GM19467 (cell line): ENCODE measurements around the gene SCAMP2.

Experiments used
- ATAC-seq: cut with Tn5 transposase; IDR thresholded peaks from one replicate; pipeline ENCODE4 v1.9.1; 2021; ENCODE audit warnings: mild to moderate bottlenecking, moderate library complexity; ENCODE audit not compliant: unreplicated experiment

SCAMP2 gene

DNA sequence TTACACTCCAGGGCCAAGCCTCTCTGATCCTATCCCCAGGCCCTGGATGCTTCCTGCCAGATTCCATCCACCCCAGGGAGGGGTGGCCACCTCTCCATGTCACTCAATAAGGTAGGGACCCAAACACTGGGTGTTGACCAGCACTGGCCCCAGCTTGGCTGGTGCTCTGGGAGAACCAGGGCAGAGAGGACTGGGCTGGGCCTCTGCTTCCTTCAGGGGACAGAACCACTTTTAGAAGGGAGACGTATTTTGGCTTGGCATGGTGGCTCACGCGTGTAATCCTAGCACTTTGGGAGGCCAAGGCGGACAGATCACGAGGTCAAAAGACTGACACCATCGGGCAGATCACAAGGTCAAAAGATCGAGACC is 51.4 kb downstream of the SCAMP2 start:
- ATAC-seq: no peak

DNA sequence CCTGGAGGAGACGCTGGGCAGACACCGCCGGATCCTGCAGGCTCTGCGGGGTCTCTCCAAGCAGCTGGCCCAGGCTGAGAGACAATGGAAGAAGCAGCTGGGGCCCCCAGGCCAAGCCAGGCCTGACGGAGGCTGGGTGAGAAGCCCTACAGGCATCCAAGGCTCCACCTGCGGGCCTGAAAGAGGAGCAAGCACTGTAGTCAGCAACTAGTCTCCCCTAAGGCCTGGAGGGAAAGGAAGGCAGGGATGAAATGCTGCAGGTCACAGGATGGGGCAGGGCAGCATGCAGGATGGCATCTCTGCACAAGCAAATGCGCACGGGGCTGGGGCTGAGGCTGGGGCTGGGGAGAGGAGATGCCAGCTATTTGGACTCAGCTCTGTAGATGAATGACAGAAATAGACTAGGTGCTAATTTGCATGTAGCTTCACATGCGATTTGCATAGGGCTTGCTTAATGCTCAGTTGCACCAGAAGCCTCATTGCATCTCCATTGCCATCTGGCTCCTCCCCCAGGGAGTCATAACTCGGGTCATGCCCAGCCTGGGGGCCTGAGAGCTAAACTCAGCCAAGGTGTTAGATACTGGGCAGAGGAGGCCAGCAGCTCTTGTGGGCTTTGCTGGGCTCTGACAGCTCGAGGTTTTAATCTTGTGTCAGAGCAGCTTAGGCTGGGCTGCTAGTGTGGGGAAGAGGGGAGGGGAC is 51.9 kb downstream of the SCAMP2 start:
- peak; percentile 58 for ATAC-seq

DNA sequence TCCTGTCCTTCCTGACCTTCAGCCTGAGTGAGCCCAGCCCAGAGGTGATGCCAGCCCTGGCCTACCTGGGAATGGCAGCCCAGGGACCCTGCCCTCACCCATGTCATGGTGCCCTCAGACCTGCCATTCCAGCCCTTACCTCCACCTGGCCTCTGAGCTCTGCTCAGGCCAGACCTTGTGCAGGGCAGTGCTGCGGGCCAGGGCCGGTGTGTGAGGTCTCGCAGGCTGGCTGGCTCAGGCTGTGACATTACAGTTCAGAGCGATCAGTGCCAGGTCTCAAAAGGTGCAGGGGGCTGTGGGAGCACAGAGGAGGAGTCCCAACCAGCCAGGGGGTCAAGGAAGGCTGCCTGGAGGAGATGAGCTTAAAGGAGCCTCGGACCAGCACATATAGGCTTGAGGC is 53.1 kb downstream of the SCAMP2 start:
- no peak for ATAC-seq

DNA sequence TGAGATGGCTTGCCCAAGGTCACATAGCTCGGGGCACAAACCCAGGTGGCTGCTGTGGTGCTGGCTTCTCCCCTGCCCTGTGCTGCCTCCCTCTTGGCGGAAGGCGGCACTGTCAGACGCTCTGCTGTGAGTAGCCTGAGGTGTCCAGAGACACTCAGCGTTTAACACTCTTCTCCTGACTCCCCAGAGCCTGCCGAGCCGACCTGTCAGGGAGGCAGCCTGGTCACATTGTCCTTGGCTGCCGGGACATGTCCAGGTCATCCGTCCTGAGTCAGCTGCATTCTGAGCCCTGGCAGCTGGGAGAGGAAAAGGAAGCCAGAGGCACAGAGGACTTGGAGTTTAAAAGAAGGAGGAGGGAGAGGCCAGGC is 55.8 kb downstream of the SCAMP2 start:
- ATAC-seq: no peak

DNA sequence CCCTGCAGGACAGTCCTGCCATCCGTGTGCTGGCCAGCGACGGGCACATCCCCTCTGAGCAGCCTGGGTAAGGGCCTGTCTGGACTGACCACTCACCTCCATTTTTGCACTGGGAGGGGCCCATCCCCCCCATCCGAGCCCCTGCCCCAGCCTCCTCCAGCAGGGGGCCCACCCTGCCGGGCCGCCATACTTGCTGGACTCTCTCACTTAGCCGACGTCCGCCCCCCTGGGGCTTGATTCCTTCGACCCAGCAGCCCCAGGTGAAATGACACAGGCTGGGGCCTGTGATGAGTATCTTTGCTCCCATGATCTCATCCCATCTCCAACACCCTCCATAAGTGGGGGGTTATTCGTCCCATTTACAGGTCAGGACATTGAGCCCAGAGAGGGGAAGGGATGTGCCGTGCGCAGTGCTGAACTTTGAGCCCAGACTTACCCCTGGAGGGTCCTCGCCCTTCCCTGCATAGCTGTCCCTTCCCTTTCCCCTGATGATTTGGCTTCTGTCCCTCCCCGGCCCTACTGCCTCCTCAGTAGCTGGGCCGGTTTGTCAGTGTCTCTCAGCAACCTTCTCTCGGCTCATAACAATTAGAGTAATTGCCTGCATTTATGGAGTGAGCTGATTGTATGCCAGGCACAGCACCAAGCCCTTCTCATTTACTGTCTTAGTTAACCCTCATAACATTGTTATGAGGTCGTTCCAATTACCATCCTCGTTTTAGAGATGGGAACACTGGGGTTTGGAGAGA is 56.4 kb downstream of the SCAMP2 start:
- ATAC-seq: no peak

DNA sequence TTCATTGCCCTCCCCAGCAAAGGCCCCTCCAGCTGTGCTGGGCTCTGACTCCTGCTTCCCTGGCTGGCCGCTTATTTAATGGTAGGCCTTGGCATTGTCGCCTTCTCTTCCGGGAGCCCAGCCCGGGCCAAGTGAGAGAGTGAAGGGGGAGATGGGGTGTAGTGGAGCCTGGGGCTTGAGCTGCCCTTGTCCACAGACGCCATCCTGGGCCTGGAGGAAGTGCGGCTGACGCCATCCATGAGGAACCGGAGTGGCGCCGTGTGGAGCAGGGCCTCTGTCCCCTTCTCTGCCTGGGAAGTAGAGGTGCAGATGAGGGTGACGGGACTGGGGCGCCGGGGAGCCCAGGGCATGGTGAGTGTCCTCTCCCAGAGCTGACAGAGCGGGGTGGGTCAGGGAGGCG is 57.2 kb downstream of the SCAMP2 start:
- no peak for ATAC-seq

DNA sequence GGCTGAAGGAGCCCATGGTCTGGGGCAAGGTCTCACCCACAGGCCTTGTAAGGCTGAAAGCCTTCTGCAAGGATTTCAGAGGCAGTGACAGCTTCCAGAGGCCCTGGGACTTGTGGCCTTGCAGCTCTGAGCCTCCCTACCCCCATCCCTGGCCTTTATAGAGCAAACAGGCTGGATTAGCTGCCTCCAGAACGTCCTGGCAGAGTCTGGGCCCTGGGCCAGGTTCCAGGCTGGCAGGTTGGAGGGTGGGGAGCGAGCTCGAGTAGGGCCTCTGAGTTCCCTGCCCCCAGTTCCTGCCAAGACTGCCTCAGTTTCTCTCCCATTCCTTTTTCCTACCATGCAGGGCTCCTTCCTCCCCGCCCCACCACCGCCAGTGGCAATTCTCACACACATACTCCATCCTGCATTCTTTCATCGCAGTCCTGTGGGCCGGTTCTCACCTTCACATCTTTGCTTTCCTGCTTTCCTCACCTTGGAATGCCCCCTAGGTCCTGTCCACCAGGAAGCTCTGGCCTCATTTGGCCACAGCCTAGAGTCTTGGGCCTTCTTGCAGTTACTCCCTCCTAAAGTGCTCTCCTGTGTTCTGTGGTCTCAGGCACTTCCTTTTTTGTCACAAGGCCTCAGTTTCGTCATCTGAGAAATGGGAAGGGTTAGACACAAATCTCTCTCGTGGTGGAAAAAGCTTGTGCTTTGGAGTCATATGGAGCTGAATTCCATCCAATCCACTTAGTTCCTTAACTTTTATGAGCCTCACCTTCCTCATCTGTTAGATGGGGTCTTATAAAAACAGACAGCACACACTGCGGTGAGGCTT is 57.8 kb downstream of the SCAMP2 start:
- no peak for ATAC-seq

DNA sequence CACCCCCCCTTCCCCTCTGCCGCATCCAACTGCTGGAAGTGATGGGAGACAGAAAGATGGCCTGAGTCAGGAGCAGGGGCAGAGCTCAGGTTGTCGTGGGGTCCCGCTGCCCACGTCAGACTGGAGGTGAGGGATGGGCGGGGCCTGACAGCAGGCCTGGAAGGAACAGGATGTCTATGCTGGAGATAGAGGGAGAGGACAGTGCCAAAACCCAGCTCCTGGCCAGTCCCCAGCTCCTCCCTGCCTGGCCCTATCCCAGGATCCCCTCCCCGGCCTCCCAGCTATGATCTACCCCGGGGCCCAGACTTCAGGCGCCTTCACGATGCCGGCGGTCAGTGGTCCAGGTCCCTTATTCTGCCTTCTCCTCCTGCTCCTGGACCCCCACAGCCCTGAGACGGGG is 60.6 kb downstream of the SCAMP2 start, which contains the start of gene LMAN1L:
TSS of gene LMAN1L (plus strand) at position 303 of the 400 bp plus-strand sequence. CDS start at position 323, 20 bp downstream.
- ATAC-seq: no peak

DNA sequence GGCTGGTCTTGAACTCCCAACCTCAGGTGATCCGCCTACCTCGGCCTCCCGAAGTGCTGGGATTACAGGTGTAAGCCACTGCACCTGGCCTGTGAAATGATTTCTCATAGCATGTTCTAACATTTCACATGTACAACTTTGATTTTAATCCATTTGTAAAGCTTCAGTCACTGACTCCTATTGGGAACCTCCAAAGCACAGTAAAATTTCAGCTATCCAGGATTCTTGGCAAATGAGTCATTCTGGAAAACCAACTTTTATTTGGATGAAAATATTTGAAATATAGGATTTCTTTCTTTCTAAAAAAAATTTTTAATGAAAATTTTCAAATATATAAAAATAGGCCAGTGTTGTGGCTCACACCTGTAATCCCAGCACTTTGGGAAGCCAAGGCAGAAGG is 63.2 kb downstream of the SCAMP2 start:
- ATAC-seq: no peak

DNA sequence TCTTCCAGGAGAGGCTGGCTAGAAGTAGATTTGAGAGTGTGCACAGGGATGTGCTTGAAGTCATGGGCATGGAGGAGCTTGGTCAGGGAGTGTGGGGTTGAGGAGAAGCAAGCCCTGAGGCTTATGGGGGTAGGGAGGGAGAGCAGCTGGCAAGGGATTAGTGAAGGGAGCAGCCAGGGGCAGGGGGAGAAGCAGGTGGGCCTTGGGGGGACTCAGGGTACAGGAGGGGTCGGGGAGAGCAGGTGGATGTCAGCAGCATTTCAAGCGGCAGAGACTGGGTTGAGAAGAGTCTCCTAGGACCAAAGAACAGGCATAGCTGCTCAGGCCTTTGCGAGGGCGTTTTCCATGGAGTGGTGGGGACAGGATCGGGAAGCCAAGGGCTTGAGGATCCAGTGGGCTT is 63.9 kb downstream of the SCAMP2 start:
- no peak for ATAC-seq

DNA sequence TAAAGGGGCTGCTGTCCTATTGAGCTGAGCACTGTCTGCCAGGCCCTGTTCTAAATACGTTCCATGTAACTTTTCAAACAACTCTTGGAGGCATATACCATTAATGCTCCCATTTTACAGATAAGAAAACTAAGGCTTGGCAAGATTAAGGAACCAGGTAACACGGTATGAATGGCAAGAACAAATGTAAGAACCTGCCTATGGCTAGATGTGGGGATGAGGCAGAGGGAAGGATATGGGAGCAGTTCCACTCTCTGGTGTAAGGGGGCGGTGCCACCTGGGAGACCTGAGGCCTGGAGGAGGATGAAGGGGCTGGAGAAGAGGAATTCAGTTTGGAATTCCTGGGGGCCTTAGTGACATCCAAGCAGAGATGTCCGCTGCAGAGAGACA is 64.3 kb downstream of the SCAMP2 start:
- no peak for ATAC-seq

DNA sequence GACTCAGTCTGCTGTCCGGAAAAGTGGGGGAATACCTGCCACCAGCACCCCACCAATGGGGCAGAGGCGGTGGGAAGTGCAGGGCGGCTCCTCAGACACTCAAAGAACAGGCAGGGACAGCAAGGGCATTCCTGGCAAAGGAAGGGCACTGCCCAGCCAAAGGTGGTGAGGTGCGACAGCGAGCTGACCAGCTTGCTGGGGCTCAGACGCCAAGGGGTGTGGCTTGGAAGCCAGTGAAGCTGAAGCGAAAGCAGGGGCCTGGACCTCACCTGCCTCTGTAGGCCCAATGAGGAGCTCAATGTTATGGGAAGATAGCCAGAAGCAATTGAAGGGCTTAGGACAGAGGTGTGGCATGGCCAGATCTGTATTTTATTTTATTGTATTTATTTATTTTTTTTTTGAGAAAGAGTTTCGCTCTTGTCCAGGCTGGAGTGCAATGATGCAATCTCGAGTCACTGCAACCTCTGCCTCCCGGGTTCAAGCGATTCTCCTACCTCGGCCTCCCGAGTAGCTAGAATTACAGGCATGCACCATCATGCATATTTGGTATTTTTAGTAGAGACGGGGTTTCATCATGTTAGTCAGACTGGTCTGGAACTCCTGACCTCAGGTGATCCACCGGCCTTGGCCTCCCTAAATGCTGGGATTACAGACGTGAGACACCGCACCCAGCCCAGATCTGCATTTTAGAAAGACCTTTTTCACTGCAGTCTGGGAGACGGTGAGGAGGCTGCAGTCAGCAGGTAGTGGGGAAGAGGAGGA is 64.9 kb downstream of the SCAMP2 start:
- no peak for ATAC-seq

DNA sequence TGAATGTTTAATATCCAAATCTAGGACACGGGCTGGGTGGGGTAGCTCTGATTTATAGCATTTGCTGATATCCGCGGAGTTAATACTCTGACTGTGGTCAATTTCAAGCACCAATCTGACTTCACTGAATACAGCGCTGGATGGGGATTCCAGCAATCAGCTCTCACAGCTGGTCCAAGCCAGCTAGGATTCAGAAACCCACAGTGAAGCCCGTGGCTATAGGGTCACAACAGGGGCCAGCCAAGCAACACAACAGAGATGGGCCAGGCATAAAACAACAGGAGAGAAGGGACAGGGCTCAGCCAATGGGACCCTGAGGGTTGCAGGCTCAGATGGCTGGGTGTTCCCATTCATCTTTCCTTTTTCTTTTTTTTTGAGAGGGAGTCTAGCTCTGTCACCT is 65.9 kb downstream of the SCAMP2 start:
- no peak for ATAC-seq

DNA sequence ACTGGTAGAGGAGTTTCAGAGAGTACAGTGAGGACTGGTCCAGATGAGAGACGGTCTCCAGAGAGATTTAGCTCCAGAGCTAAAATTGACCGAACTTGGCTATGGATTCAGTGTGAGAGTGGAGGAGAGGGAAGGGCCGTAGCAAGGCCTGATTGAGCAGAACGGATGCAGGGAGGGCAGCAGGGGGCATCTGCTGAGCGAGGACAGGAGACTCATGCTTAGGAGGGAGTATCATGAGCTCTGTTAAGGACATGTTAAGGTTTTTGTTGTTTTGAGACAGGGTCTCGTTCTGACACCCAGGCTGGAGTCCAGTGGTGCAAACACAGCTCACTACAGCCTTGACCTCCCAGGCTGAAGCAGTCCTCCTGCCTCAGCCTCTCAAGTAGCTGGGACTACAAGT is 68.2 kb downstream of the SCAMP2 start:
- no peak for ATAC-seq

DNA sequence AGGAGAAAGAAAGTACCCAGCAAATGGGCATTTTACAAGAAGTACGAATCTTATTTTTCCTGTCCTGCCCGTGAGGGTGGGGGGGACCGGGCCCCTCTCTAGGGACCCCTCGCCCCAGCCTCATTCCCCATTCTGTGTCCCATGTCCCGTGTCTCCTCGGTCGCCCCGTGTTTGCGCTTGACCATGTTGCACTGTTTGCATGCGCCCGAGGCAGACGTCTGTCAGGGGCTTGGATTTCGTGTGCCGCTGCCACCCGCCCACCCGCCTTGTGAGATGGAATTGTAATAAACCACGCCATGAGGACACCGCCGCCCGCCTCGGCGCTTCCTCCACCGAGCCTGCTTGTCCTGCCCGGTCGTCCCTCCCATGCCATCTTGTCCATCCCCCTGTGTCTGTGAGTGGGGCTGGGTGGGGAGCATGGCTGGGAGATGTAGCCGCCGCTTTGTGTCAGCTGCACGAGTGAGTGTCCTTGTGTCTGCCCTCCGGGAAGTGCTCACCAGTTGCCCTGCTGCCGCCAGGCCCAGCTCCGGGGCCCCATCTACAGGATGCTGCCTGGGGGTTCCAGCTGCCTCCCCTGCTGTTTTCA is 70.2 kb downstream of the SCAMP2 start:
- no peak for ATAC-seq

DNA sequence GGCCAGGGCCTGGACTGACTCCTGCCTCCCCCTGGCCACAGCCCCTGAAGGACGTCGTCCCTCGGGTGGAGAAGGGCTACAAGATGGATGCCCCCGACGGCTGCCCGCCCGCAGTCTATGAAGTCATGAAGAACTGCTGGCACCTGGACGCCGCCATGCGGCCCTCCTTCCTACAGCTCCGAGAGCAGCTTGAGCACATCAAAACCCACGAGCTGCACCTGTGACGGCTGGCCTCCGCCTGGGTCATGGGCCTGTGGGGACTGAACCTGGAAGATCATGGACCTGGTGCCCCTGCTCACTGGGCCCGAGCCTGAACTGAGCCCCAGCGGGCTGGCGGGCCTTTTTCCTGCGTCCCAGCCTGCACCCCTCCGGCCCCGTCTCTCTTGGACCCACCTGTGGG is 70.9 kb downstream of the SCAMP2 start:
- no peak for ATAC-seq

DNA sequence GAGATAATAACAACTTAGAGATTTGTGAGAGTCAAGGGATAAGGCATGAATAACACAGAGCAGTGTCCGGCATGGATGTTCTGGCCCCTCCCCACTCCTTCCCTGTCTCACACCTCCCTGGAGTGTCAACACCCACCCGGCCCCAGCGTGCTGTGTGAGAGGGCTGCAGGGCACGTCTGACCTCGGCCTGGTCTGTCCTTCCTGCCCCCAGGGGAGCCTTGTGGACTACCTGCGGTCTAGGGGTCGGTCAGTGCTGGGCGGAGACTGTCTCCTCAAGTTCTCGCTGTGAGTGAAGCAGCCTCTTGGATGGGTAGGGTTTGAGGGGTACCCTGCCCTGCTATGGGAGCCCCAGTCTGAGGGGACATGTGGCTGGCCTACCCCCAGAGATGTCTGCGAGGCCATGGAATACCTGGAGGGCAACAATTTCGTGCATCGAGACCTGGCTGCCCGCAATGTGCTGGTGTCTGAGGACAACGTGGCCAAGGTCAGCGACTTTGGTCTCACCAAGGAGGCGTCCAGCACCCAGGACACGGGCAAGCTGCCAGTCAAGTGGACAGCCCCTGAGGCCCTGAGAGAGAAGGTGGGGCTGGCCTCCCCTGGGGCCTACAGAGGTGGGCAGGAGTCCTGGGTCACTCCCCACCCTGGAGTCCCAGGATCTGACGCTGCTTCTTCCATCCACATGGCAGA is 71.7 kb downstream of the SCAMP2 start:
- ATAC-seq: no peak

DNA sequence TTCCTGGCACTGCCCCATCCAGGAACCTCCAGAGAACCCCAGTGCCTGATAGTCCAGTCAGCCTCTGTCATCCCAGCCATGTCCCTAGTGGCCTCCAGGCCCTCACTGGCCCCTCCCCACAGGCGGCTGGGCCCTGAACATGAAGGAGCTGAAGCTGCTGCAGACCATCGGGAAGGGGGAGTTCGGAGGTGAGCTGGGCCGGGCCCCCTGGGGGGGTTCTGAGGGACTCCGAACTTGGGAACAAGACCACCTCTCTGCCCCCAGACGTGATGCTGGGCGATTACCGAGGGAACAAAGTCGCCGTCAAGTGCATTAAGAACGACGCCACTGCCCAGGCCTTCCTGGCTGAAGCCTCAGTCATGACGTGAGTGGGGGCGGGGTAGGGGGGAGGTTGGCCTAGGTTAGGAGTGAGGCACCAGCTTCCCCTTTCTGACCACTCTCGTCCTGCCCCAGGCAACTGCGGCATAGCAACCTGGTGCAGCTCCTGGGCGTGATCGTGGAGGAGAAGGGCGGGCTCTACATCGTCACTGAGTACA is 72.5 kb downstream of the SCAMP2 start:
- no peak for ATAC-seq

DNA sequence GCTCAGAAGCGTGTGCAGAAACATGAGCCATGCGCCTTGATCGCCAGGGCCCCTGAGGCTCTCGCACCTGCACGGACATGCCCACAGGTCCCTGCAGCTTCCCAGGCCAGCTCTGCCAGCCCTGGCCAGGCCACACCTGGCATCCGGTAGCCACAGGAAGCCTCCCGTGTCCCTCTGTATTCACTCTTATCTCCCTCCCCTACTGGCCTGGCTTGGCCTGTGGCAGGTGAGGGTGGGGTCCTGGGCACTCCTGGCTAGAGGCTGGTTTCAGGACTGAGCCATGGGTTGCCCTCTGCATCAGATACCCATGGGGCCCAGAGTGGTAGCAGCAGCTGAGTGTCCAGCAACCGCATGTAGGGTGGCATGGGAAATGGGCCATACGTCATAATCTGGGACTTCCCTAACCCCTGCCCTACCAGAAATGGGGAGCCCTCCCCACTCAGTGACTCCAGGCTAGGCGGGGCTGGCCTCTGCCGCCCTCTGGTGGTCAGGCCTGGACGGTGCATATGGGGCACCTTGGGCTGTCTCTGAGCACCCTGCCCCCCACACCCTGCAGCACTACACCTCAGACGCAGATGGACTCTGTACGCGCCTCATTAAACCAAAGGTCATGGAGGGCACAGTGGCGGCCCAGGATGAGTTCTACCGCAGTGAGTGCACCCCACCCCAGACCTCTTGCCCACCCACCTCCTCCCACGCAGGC is 73.2 kb downstream of the SCAMP2 start:
- ATAC-seq: peak; percentile 66
